ENCODE results near the gene CADPS2. TPM values are rescaled to one million over a fixed set of nuclear protein-coding genes. Genes with fewer than 3 reads are reported as not detected.

The CADPS2 gene
- total and polyA plus RNA-seq, 4 experiments from 2014 or later: not detected

GRCh38 chr7:122756860-122757259 is 129.4 kb downstream of the CADPS2 start:
- peaks cover 0 to 4% (median 0%) of the 10 kb centered on the region in 8 donors for H3K9me3 Mint-ChIP-seq
- intact Hi-C loops (cut with micrococcal nuclease): no loop called here
- POLR2A ChIA-PET (ENCODE audit: partially characterized antibody): no interaction called here

GRCh38 chr7:122755696-122756095 is 130.6 kb downstream of the CADPS2 start:
- DNase-seq: no peak
- H3K27ac ChIP-seq (ENCODE audit: low read depth, low read length): no peak overlapping the region
- no peaks in the 10 kb centered on the region for H3K27me3 ChIP-seq (ENCODE audit: insufficient read depth, low read length)
- no peak overlapping the region for H3K4me3 ChIP-seq (ENCODE audit: low read length in 2 of 2)
- CTCF ChIA-PET (ENCODE audit: partially characterized antibody): no interaction called here
- H3K9me3 Mint-ChIP-seq: peaks cover 0 to 4% (median 0%) of the 10 kb centered on the region in 8 donors
- H3K27ac Mint-ChIP-seq: no peak overlapping the region
- POLR2A ChIA-PET (ENCODE audit: partially characterized antibody): no interaction called here
- H3K4me1 Mint-ChIP-seq: no peaks in the 10 kb centered on the region
- no peak overlapping the region for H3K4me3 Mint-ChIP-seq
- intact Hi-C loops (cut with micrococcal nuclease): no loop called here
- no peaks in the 10 kb centered on the region for H3K4me1 ChIP-seq (ENCODE audit: insufficient read depth, low read length)
- H3K9me3 ChIP-seq (ENCODE audit: control insufficient read depth in 1 of 2, low read length in 2 of 2): no peaks in the 10 kb centered on the region
- H3K36me3 ChIP-seq (ENCODE audit: insufficient read depth, low read length): no peaks in the 10 kb centered on the region
- no peaks in the 10 kb centered on the region for H3K36me3 Mint-ChIP-seq
- H3K27me3 Mint-ChIP-seq: no peaks in the 10 kb centered on the region

More at GRCh38 chr7:122756860-122757259, 129.4 kb downstream of the CADPS2 start:
- Mint-ChIP-seq H3K27ac (no peak overlapping the region), H3K4me1 (no peaks in the 10 kb centered on the region), H3K36me3 (no peaks in the 10 kb centered on the region), H3K27me3 (no peaks in the 10 kb centered on the region), H3K4me3 (no peak overlapping the region)
- Histone ChIP-seq H3K4me1 (ENCODE audit: insufficient read depth, low read length) (no peaks in the 10 kb centered on the region), H3K36me3 (ENCODE audit: insufficient read depth, low read length) (no peaks in the 10 kb centered on the region), H3K4me3 (ENCODE audit: low read length in 2 of 2) (no peak overlapping the region), H3K9me3 (ENCODE audit: control insufficient read depth in 1 of 2, low read length in 2 of 2) (no peaks in the 10 kb centered on the region), H3K27ac (ENCODE audit: low read depth, low read length) (no peak overlapping the region), H3K27me3 (ENCODE audit: insufficient read depth, low read length) (no peaks in the 10 kb centered on the region)
- CTCF ChIA-PET (ENCODE audit: partially characterized antibody): no interaction called here
- no peak for DNase-seq

DNA sequence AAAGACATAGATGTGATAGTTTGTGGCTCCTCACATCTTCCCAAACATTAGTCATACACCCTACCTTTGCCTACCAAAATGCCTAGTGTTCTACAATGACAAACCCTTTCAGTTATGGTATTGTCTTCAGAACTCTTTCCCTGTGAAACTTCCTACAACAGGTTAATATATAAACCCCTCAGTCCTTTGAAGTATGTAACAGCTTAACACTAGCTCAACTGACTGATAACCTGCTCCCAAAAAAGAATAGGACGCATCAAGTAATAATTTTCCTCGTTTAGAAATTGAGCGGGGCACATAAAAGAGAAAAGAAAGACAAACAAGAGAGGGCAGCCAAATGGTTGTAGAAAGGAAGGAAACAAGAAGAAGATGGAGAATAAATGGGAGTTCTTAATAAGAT is 133.7 kb downstream of the CADPS2 start:
- Mint-ChIP-seq H3K27me3 (no peaks in the 10 kb centered on the region), H3K4me1 (no peaks in the 10 kb centered on the region), H3K27ac (peak overlapping the region in 1 of 7 donors; percentile 48), H3K36me3 (no peaks in the 10 kb centered on the region), H3K9me3 (peaks cover 0 to 4% (median 0%) of the 10 kb centered on the region in 8 donors), H3K4me3 (no peak overlapping the region)
- DNase-seq: no peak
- POLR2A ChIA-PET (ENCODE audit: partially characterized antibody): no interaction called here
- no peak overlapping the region for H3K4me3 ChIP-seq (ENCODE audit: low read length in 2 of 2)
- no peaks in the 10 kb centered on the region for H3K9me3 ChIP-seq (ENCODE audit: control insufficient read depth in 1 of 2, low read length in 2 of 2)
- CTCF ChIA-PET (ENCODE audit: partially characterized antibody): no interaction called here
- H3K4me1 ChIP-seq (ENCODE audit: insufficient read depth, low read length): no peaks in the 10 kb centered on the region
- intact Hi-C loops (cut with micrococcal nuclease): no loop called here
- no peaks in the 10 kb centered on the region for H3K27me3 ChIP-seq (ENCODE audit: insufficient read depth, low read length)
- H3K27ac ChIP-seq (ENCODE audit: low read depth, low read length): no peak overlapping the region
- H3K36me3 ChIP-seq (ENCODE audit: insufficient read depth, low read length): no peaks in the 10 kb centered on the region

DNA sequence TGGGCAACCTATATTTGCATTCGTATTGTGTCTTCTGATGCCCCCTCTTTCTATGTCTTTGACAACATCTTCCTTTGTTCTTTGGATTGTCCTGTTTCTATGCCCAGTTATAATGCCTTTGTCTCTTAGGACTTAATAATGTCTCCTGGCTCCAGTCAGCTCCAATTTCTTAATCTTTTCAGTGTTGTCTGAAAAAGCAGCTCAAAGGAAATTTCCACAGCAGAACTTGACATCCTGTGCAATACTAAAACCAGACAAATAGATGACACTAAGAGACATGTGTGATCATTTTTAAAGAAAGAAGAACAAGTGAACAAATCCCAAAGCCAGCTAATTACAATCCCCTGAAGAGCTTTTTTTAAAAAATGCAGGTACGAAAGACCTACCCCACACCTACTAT is 135.9 kb downstream of the CADPS2 start:
- Mint-ChIP-seq H3K4me3 (no peak overlapping the region), H3K9me3 (peaks cover 0 to 8% (median 2%) of the 10 kb centered on the region in 8 donors), H3K36me3 (no peaks in the 10 kb centered on the region), H3K27me3 (no peaks in the 10 kb centered on the region), H3K4me1 (no peaks in the 10 kb centered on the region), H3K27ac (no peak overlapping the region)
- H3K36me3 ChIP-seq (ENCODE audit: insufficient read depth, low read length): no peaks in the 10 kb centered on the region
- no peaks in the 10 kb centered on the region for H3K9me3 ChIP-seq (ENCODE audit: control insufficient read depth in 1 of 2, low read length in 2 of 2)
- no peak overlapping the region for H3K4me3 ChIP-seq (ENCODE audit: low read length in 2 of 2)
- H3K27ac ChIP-seq (ENCODE audit: low read depth, low read length): no peak overlapping the region
- intact Hi-C loops (cut with micrococcal nuclease): no loop called here
- DNase-seq: no peak
- H3K27me3 ChIP-seq (ENCODE audit: insufficient read depth, low read length): no peaks in the 10 kb centered on the region
- CTCF ChIA-PET (ENCODE audit: partially characterized antibody): no interaction called here
- no peaks in the 10 kb centered on the region for H3K4me1 ChIP-seq (ENCODE audit: insufficient read depth, low read length)
- POLR2A ChIA-PET (ENCODE audit: partially characterized antibody): no interaction called here

DNA sequence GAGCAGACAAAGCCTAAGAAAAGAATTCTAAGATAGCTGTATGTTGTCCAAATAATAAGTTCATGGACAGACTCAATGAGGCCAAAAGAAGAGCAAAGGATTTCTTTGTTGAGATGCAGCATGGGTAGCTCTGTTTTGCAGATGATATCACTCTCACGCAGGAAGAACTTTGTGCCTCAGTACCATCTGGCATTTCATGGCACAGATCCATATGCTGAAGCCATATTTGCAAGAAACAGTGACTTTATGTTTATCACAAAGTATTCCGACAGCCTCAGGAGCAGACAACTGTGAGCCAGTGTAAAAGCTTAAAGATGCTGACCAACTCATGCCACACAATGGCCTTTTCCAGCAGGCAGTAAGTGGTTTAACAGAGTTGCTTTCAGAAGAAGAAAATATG is 138.1 kb downstream of the CADPS2 start:
- Histone ChIP-seq H3K4me1 (ENCODE audit: insufficient read depth, low read length) (no peaks in the 10 kb centered on the region), H3K4me3 (ENCODE audit: low read length in 2 of 2) (no peak overlapping the region), H3K27me3 (ENCODE audit: insufficient read depth, low read length) (no peaks in the 10 kb centered on the region), H3K27ac (ENCODE audit: low read depth, low read length) (no peak overlapping the region), H3K36me3 (ENCODE audit: insufficient read depth, low read length) (no peaks in the 10 kb centered on the region), H3K9me3 (ENCODE audit: control insufficient read depth in 1 of 2, low read length in 2 of 2) (no peaks in the 10 kb centered on the region)
- DNase-seq: no peak
- intact Hi-C loops (cut with micrococcal nuclease): no loop called here
- Mint-ChIP-seq H3K27ac (no peak overlapping the region), H3K9me3 (peaks cover 0 to 8% (median 3%) of the 10 kb centered on the region in 8 donors), H3K4me1 (no peaks in the 10 kb centered on the region), H3K27me3 (no peaks in the 10 kb centered on the region), H3K4me3 (no peak overlapping the region), H3K36me3 (no peaks in the 10 kb centered on the region)
- CTCF ChIA-PET (ENCODE audit: partially characterized antibody): no interaction called here
- POLR2A ChIA-PET (ENCODE audit: partially characterized antibody): no interaction called here

GRCh38 chr7:122746948-122747347 is 139.3 kb downstream of the CADPS2 start:
- no peak overlapping the region for H3K27ac Mint-ChIP-seq
- H3K27ac ChIP-seq (ENCODE audit: low read depth, low read length): no peak overlapping the region
- peaks cover 0 to 5% (median 2%) of the 10 kb centered on the region in 8 donors for H3K9me3 Mint-ChIP-seq
- no peaks in the 10 kb centered on the region for H3K4me1 Mint-ChIP-seq
- no peaks in the 10 kb centered on the region for H3K36me3 Mint-ChIP-seq
- DNase-seq: no peak
- H3K27me3 Mint-ChIP-seq: no peaks in the 10 kb centered on the region
- no peaks in the 10 kb centered on the region for H3K27me3 ChIP-seq (ENCODE audit: insufficient read depth, low read length)
- ChIA-PET CTCF (ENCODE audit: partially characterized antibody) (no interaction called here), POLR2A (ENCODE audit: partially characterized antibody) (no interaction called here)
- no peak overlapping the region for H3K4me3 Mint-ChIP-seq
- no peaks in the 10 kb centered on the region for H3K36me3 ChIP-seq (ENCODE audit: insufficient read depth, low read length)
- intact Hi-C loops (cut with micrococcal nuclease): no loop called here
- no peaks in the 10 kb centered on the region for H3K4me1 ChIP-seq (ENCODE audit: insufficient read depth, low read length)
- H3K4me3 ChIP-seq (ENCODE audit: low read length in 2 of 2): no peak overlapping the region
- no peaks in the 10 kb centered on the region for H3K9me3 ChIP-seq (ENCODE audit: control insufficient read depth in 1 of 2, low read length in 2 of 2)

GRCh38 chr7:122743211-122743610 is 143.0 kb downstream of the CADPS2 start:
- H3K4me1 ChIP-seq (ENCODE audit: insufficient read depth, low read length): no peaks in the 10 kb centered on the region
- no peak for DNase-seq
- Mint-ChIP-seq H3K4me3 (no peak overlapping the region), H3K27ac (no peak overlapping the region), H3K4me1 (no peaks in the 10 kb centered on the region), H3K9me3 (peaks cover 0 to 11% (median 2%) of the 10 kb centered on the region in 8 donors), H3K36me3 (no peaks in the 10 kb centered on the region), H3K27me3 (no peaks in the 10 kb centered on the region)
- H3K4me3 ChIP-seq (ENCODE audit: low read length in 2 of 2): no peak overlapping the region
- CTCF ChIA-PET (ENCODE audit: partially characterized antibody): no interaction called here
- intact Hi-C loops (cut with micrococcal nuclease): no loop called here
- H3K36me3 ChIP-seq (ENCODE audit: insufficient read depth, low read length): no peaks in the 10 kb centered on the region
- H3K9me3 ChIP-seq (ENCODE audit: control insufficient read depth in 1 of 2, low read length in 2 of 2): no peaks in the 10 kb centered on the region
- POLR2A ChIA-PET (ENCODE audit: partially characterized antibody): no interaction called here
- no peak overlapping the region for H3K27ac ChIP-seq (ENCODE audit: low read depth, low read length)
- H3K27me3 ChIP-seq (ENCODE audit: insufficient read depth, low read length): no peaks in the 10 kb centered on the region

- no peak overlapping the region for H3K27ac ChIP-seq (ENCODE audit: low read depth, low read length)
- no peak for DNase-seq
- no peak overlapping the region for H3K4me3 ChIP-seq (ENCODE audit: low read length in 2 of 2)
- H3K27ac Mint-ChIP-seq: no peak overlapping the region
- no peaks in the 10 kb centered on the region for H3K36me3 ChIP-seq (ENCODE audit: insufficient read depth, low read length)
- H3K9me3 Mint-ChIP-seq: peaks cover 0 to 13% (median 4%) of the 10 kb centered on the region in 8 donors
- POLR2A ChIA-PET (ENCODE audit: partially characterized antibody): no interaction called here
- no peak overlapping the region for H3K4me3 Mint-ChIP-seq
- CTCF ChIA-PET (ENCODE audit: partially characterized antibody): no interaction called here
- H3K36me3 Mint-ChIP-seq: no peaks in the 10 kb centered on the region
- H3K27me3 ChIP-seq (ENCODE audit: insufficient read depth, low read length): no peaks in the 10 kb centered on the region
- no peaks in the 10 kb centered on the region for H3K4me1 ChIP-seq (ENCODE audit: insufficient read depth, low read length)
- H3K27me3 Mint-ChIP-seq: no peaks in the 10 kb centered on the region
- H3K4me1 Mint-ChIP-seq: no peaks in the 10 kb centered on the region
- intact Hi-C loops (cut with micrococcal nuclease): no loop called here
- H3K9me3 ChIP-seq (ENCODE audit: control insufficient read depth in 1 of 2, low read length in 2 of 2): no peaks in the 10 kb centered on the region
These were observed 147.3 kb downstream of the CADPS2 start for GRCh38 chr7:122738947-122739346.
